CD14-positive monocyte (primary cell): Measurements from ENCODE around the gene GDF10. TPM values are rescaled to one million over a fixed set of nuclear protein-coding genes. Genes with fewer than 3 reads are reported as not detected.

ENCODE experiments used
- DNase-seq, 3 donors: peaks; one replicate each; pipeline ENCODE4 v3.0.0-alpha.2; 2011 to 2022
- H2AFZ ChIP-seq: 2 replicates; pipeline ENCODE4 v1.6.0; 2012; ENCODE audit warnings: mild to moderate bottlenecking, low read depth, low read length, inconsistent platforms; ENCODE audit not compliant: insufficient read depth, poor library complexity, severe bottlenecking
- H3K27ac ChIP-seq, 2 donors: 1 replicate in 1 of 2; 2 replicates in 1 of 2; pipeline ENCODE4 v1.5.1; 2012 to 2013; ENCODE audit warnings: low read length in 2 of 2, control low read depth in 1 of 2, inconsistent platforms in 1 of 2, low read depth in 1 of 2, mild to moderate bottlenecking in 1 of 2
- H3K27me3 ChIP-seq, 2 donors: one replicate each; pipeline versions ENCODE4 v1.6.0 to v1.6.1; 2011 to 2013; ENCODE audit warnings: low read length in 2 of 2; ENCODE audit not compliant: control insufficient read depth in 2 of 2, insufficient read depth in 2 of 2
- H3K36me3 ChIP-seq, 2 donors: replicated peaks in 1 of 2; 1 replicate in 1 of 2; 2 replicates in 1 of 2; pipeline versions ENCODE4 v1.5.1 to v1.6.1; 2012 to 2013; ENCODE audit warnings: low read length in 2 of 2, control low read depth in 1 of 2, inconsistent platforms in 1 of 2, mild to moderate bottlenecking in 1 of 2; ENCODE audit not compliant: insufficient read depth in 2 of 2, control insufficient read depth in 1 of 2
- H3K4me1 ChIP-seq, 2 donors: 1 replicate in 1 of 2; 2 replicates in 1 of 2; pipeline versions ENCODE4 v1.5.1 to v1.6.1; 2012 to 2013; ENCODE audit warnings: low read length in 2 of 2, control low read depth in 1 of 2, inconsistent platforms in 1 of 2, mild to moderate bottlenecking in 1 of 2, moderate library complexity in 1 of 2; ENCODE audit not compliant: insufficient read depth in 2 of 2, control insufficient read depth in 1 of 2
- H3K4me2 ChIP-seq: replicated peaks from 2 replicates; pipeline ENCODE3; 2012; ENCODE audit warnings: low read length, moderate library complexity, mild to moderate bottlenecking; ENCODE audit not compliant: poor library complexity, severe bottlenecking; ENCODE audit errors: extremely low read depth
- H3K4me3 ChIP-seq, 3 experiments: fragments of 200-600 bp in 1 of 3; sonication (generic) in 1 of 3; replicated peaks in 1 of 3; 1 replicate in 2 of 3; 2 replicates in 1 of 3; pipeline ENCODE4 v1.5.1; 2011 to 2013; ENCODE audit warnings: low read length in 3 of 3, mild to moderate bottlenecking in 3 of 3, control low read depth in 2 of 3, low read depth in 2 of 3, inconsistent platforms in 1 of 3, moderate library complexity in 1 of 3
- H3K79me2 ChIP-seq: 2 replicates; pipeline ENCODE4 v1.6.0; 2012; ENCODE audit warnings: mild to moderate bottlenecking, control low read depth, inconsistent platforms, low read length, moderate library complexity; ENCODE audit not compliant: insufficient read depth
- H3K9ac ChIP-seq: 2 replicates; pipeline ENCODE4 v1.6.0; 2017; ENCODE audit warnings: low read length, mild to moderate bottlenecking; ENCODE audit not compliant: insufficient read depth, poor library complexity, severe bottlenecking
- H3K9me3 ChIP-seq, 2 donors: replicated peaks in 1 of 2; 1 replicate in 1 of 2; 2 replicates in 1 of 2; pipeline versions ENCODE4 v1.5.1 to v1.6.1; 2012 to 2013; ENCODE audit warnings: low read length in 2 of 2, control low read depth in 1 of 2; ENCODE audit not compliant: control insufficient read depth in 1 of 2, insufficient read depth in 1 of 2
- H4K20me1 ChIP-seq: 2 replicates; pipeline ENCODE4 v1.6.0; 2012; ENCODE audit warnings: mild to moderate bottlenecking, low read length, control low read depth, moderate library complexity; ENCODE audit not compliant: insufficient read depth
- H3K27ac Mint-ChIP-seq, 7 donors: one replicate each; pipeline ENCODE4 v1.8.0; 2020; ENCODE audit warnings: mild to moderate bottlenecking in 7 of 7, mixed read lengths in 7 of 7, moderate library complexity in 6 of 7, inconsistent platforms in 2 of 7
- H3K27me3 Mint-ChIP-seq, 3 donors: one replicate each; pipeline ENCODE4 v1.8.0; 2021 to 2022; ENCODE audit warnings: low read depth in 3 of 3, mild to moderate bottlenecking in 3 of 3, mixed read lengths in 3 of 3, moderate library complexity in 3 of 3, inconsistent platforms in 1 of 3
- H3K36me3 Mint-ChIP-seq, 2 donors: one replicate each; pipeline ENCODE4 v1.8.0; 2020; ENCODE audit warnings: mixed read lengths in 2 of 2, inconsistent platforms in 1 of 2, mild to moderate bottlenecking in 1 of 2
- H3K4me1 Mint-ChIP-seq: one replicate; pipeline ENCODE4 v1.8.0; 2020; ENCODE audit warnings: mild to moderate bottlenecking, mixed read lengths
- H3K4me3 Mint-ChIP-seq, 2 donors: one replicate each; pipeline ENCODE4 v1.8.0; 2020; ENCODE audit warnings: mild to moderate bottlenecking in 2 of 2, mixed read lengths in 2 of 2, moderate library complexity in 1 of 2
- H3K9me3 Mint-ChIP-seq, 7 donors: one replicate each; pipeline ENCODE4 v1.8.0; 2020 to 2022; ENCODE audit warnings: mixed read lengths in 7 of 7, mild to moderate bottlenecking in 6 of 7, moderate library complexity in 6 of 7, inconsistent platforms in 2 of 7
- WGBS: methylation state at CpG from one replicate; pipeline ENCODE4 v1.1.5; 2013; ENCODE audit warnings: missing lambda C conversion rate; ENCODE audit not compliant: insufficient coverage; 5-methylcytosine and 5-hydroxymethylcytosine counted together
- intact Hi-C, 2 donors: fragments of 100-400 bp; cut with micrococcal nuclease; formaldehyde crosslinking; loops; one replicate each; pipeline versions ENCODE4 v1.15.0 to v1.15.1; 2023
- polyA plus RNA-seq, 3 donors: library from polyadenylated mRNA; depleted of rRNA in 1 of 3; unstranded in 2 of 3; stranded (reverse) in 1 of 3; fragments of 300-500 nt in 2 of 3; fragments of >200 nt in 1 of 3; fragmentation: Illumina TruSeq in 2 of 3; gene quantifications; 1 replicate in 2 of 3; 2 replicates in 1 of 3; pipeline ENCODE4 v1.2.3, GENCODE V29; 2012 to 2021
- TF ChIP-seq, protein P1 (sequence below): fragments of 200-600 bp; IDR thresholded peaks from one replicate; pipeline ENCODE4 v1.8.0; 2022; ENCODE audit warnings: antibody characterized with exemption, mild to moderate bottlenecking

The GDF10 gene
- polyA plus RNA-seq, 3 donors: not detected

DNA sequence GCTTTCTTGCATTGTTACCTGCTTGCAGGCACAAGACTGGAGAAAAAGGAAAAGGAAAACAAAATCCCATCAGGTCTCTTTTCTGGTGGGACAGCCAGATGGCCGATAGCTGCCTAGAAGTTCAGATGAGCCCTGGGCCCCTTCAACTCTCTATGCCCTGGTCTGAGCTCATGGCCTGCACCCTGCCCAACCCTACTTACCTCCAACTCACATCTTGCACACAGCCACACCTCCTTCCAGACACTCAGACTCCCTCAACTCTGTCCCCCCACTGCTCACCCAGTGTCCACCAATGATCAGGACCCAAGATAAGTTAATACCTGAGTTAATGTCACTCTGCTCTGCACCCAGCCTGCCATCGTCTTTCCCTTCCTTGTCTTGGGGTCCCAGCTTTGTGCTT, 59.1 kb downstream of the GDF10 start:
- H2AFZ ChIP-seq: no peak overlapping the region
- TF ChIP-seq, protein P1, sequence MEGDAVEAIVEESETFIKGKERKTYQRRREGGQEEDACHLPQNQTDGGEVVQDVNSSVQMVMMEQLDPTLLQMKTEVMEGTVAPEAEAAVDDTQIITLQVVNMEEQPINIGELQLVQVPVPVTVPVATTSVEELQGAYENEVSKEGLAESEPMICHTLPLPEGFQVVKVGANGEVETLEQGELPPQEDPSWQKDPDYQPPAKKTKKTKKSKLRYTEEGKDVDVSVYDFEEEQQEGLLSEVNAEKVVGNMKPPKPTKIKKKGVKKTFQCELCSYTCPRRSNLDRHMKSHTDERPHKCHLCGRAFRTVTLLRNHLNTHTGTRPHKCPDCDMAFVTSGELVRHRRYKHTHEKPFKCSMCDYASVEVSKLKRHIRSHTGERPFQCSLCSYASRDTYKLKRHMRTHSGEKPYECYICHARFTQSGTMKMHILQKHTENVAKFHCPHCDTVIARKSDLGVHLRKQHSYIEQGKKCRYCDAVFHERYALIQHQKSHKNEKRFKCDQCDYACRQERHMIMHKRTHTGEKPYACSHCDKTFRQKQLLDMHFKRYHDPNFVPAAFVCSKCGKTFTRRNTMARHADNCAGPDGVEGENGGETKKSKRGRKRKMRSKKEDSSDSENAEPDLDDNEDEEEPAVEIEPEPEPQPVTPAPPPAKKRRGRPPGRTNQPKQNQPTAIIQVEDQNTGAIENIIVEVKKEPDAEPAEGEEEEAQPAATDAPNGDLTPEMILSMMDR: no peak
- Mint-ChIP-seq H3K4me1 (no peaks in the 10 kb centered on the region), H3K4me3 (no peak overlapping the region), H3K9me3 (no peaks in the 10 kb centered on the region), H3K36me3 (no peaks in the 10 kb centered on the region), H3K27me3 (peaks cover 0 to 3% (median 0%) of the 10 kb centered on the region in 3 donors), H3K27ac (no peak overlapping the region)
- no peak overlapping the region for H3K4me2 ChIP-seq
- no peaks in the 10 kb centered on the region for H4K20me1 ChIP-seq
- no peaks in the 10 kb centered on the region for H3K27me3 ChIP-seq
- no peak for DNase-seq
- H3K4me3 ChIP-seq: no peak overlapping the region
- WGBS: 96% methylated on average over 2 of the region's 2 CpGs
- no peak overlapping the region for H3K27ac ChIP-seq
- intact Hi-C loops: no loop called here
- no peaks in the 10 kb centered on the region for H3K4me1 ChIP-seq
- H3K9ac ChIP-seq: no peak overlapping the region
- H3K9me3 ChIP-seq: no peaks in the 10 kb centered on the region
- no peaks in the 10 kb centered on the region for H3K36me3 ChIP-seq
- no peaks in the 10 kb centered on the region for H3K79me2 ChIP-seq

DNA sequence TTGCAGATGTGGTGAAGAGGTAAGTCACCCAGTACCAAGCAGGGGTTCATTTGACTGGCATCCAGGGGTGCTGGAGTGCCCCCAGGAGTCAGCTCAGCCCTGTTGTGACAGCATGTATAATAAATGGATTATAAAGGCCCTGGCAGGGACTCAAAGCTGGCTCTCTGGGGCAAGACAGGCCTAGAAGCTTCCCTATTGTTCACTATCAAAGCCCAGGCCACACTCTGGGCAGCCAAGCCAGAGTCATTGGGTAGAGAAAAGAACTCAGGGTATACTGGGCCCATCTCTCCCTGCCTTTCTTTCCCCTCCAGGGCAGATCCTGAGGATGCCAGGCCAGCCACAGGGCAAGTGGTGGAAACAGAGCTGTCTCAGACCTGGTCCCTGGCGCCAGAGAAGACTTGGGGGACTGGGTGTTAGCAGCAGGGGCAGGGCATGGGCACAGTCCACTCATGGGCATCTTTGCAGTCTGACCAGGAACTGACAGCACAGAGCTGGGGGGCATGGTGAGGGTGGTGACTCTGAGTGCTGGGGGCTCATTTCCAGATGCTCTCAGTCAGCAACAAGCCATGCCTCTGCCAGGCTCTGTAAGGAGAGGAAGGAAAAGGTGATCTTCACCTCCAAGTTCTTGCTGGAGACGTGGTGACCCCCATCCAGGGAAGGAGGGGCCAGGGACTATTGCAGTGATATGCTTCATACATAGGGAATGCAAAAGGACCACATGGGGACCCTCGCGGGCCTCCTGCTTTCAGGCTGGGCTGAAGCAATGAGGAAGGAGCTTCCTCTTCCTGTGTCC, 59.8 kb downstream of the GDF10 start:
- Mint-ChIP-seq H3K27ac (no peak overlapping the region), H3K4me3 (no peak overlapping the region), H3K9me3 (no peaks in the 10 kb centered on the region), H3K27me3 (peaks cover 0 to 3% (median 2%) of the 10 kb centered on the region in 3 donors), H3K36me3 (no peaks in the 10 kb centered on the region), H3K4me1 (no peaks in the 10 kb centered on the region)
- no peak overlapping the region for H3K4me2 ChIP-seq
- H3K4me1 ChIP-seq: no peaks in the 10 kb centered on the region
- H3K9ac ChIP-seq: no peak overlapping the region
- no peaks in the 10 kb centered on the region for H3K9me3 ChIP-seq
- H3K79me2 ChIP-seq: no peaks in the 10 kb centered on the region
- no peak for DNase-seq
- H3K36me3 ChIP-seq: no peaks in the 10 kb centered on the region
- H3K27me3 ChIP-seq: no peaks in the 10 kb centered on the region
- H4K20me1 ChIP-seq: no peaks in the 10 kb centered on the region
- TF ChIP-seq, protein P1: no peak
- WGBS: 75% methylated on average over 2 of the region's 4 CpGs
- H3K27ac ChIP-seq: no peak overlapping the region
- intact Hi-C loops: no loop called here
- no peak overlapping the region for H2AFZ ChIP-seq
- H3K4me3 ChIP-seq: no peak overlapping the region
